ENCODE measurements around the gene BCL10.

DNA sequence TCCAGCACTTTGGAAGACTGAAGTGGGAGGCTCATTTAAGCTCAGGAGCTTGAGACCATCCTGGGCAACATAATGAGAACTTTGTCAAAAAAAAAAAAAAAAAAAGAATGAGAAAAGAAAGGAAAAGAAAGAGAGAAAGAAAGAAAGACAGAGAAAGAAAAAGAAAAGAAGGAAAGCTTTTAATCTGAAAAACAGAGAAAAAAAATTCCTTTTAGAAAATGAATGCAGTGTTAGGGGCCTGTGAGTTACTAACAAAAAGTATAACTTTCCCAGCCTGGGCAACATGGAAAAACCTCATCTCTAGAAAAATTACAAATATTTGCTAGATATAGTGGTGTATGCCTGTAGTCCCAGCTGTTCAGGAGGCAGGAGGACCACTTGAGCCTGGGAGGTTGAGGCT lies 59.7 kb downstream of the BCL10 start:
- TF ChIP-seq POLR2A (IDR thresholded peaks at IDR 0.05) (no peak), EP300 (IDR thresholded peaks at IDR 0.05) (no peak)
- TF ChIP-seq, protein P1, sequence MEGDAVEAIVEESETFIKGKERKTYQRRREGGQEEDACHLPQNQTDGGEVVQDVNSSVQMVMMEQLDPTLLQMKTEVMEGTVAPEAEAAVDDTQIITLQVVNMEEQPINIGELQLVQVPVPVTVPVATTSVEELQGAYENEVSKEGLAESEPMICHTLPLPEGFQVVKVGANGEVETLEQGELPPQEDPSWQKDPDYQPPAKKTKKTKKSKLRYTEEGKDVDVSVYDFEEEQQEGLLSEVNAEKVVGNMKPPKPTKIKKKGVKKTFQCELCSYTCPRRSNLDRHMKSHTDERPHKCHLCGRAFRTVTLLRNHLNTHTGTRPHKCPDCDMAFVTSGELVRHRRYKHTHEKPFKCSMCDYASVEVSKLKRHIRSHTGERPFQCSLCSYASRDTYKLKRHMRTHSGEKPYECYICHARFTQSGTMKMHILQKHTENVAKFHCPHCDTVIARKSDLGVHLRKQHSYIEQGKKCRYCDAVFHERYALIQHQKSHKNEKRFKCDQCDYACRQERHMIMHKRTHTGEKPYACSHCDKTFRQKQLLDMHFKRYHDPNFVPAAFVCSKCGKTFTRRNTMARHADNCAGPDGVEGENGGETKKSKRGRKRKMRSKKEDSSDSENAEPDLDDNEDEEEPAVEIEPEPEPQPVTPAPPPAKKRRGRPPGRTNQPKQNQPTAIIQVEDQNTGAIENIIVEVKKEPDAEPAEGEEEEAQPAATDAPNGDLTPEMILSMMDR (IDR thresholded peaks at IDR 0.05) = no peak

All from tibial nerve (tissue), 4 donors.